Hematopoietic multipotent progenitor cell treated with erythropoietin and hydrocortisone succinate and interleukin-3 and kit ligand, for 17 days (in vitro differentiated cells): Measurements from ENCODE around the gene SMAD6.
"Not testable (repeated sequence)": the region's sequence is repeated elsewhere in the genome, so short reads cannot be mapped to it uniquely, and the experiment has no call there.

Experiments used
- DNase-seq: peaks from one replicate; pipeline ENCODE4 v3.0.0-alpha.2; 2015; ENCODE audit warnings: low spot score

Gene SMAD6

DNA sequence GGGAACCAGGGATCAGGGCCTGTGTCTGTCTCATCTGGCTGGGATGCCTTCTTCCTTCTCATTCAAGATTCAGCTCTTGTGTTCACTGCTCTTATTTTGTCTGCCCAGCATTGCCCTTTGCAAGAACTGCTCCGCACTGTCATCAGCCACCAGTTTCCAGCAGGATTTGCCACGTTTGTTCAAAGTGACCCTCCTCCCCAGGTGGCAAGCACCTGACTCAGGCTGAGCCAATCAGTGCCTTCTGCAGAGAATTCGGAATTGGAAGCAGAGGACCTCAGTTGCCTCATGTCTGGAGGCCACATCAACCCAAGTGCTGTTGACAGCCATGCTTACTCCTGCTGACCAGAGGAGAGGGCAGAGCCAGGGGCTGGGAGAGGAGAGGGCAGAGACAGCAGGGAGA is 124.5 kb downstream of the SMAD6 start:
- DNase-seq = no peak

DNA sequence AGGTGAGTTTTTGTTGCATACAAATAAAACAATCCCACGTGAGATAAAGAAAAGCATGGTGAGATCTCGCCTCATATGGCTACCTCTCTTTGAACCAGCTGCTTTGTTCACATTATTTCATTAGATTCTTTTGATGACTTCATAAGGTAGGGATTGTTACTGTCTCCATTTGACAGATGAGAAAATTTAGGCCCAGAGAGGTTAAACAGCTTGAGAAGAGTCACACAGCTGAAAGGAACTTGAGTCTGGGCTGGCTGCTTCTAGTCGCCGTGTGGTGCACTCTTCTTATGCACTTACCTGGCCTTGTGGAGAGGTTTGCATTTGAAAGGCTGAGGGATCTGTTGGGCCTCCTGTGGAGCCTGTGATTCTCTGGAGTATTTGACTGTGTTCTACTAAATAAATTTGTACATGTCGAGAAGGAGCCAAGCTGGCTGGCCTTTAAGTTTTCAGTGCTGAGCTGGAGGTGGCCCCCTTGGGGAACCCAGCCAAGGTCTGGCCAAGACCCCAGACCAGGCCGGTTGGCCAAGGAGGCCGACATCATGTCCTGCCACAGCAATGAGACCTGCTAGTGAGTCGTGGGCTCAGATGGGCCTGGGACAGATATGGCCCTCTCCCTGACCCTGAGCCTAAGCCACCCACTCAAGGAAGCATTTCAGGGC is 125.1 kb downstream of the SMAD6 start:
- DNase-seq = no peak

- no peak for DNase-seq
Measured at GRCh38 chr15:66827698-66828055, 125.6 kb downstream of the SMAD6 start.

DNA sequence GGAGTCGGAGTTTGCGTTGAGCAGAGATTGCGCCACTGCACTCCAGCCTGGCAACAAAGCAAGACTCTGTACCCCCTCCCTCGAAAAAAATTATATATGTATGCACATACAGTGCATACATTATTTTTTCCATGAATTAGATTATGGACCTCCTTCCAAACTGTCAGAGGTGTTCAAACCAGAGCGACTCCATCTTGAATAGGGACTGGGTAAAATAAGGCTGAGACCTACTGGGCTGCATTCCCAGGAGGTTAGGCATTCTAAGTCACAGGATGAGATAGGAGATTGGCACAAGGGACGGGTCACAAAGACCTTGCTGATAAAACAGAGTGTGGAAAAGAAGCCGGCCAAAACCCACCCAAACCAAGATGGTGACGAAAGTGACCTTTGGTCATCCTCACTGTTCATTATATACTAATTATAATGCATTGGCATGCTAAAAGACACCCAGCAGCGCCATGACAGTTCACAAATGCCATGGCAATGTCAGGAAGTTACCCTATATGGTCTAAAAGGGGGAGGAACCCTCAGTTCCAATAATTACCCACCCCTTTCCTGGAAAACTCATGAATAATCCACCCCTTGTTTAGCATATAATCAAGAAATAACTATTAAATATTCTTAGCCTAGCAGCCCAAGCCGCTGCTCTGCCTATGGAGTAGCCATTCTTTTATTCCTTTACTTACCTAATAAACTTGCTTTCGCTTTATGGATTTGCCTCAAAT is 126.9 kb downstream of the SMAD6 start:
- not testable (repeated sequence) for DNase-seq

GRCh38 chr15:66829551-66830121 is 127.6 kb downstream of the SMAD6 start:
- DNase-seq = no peak

- no peak for DNase-seq
Measured at GRCh38 chr15:66830358-66830757, 128.3 kb downstream of the SMAD6 start.

GRCh38 chr15:66830823-66831222 is 128.8 kb downstream of the SMAD6 start:
- no peak for DNase-seq

DNA sequence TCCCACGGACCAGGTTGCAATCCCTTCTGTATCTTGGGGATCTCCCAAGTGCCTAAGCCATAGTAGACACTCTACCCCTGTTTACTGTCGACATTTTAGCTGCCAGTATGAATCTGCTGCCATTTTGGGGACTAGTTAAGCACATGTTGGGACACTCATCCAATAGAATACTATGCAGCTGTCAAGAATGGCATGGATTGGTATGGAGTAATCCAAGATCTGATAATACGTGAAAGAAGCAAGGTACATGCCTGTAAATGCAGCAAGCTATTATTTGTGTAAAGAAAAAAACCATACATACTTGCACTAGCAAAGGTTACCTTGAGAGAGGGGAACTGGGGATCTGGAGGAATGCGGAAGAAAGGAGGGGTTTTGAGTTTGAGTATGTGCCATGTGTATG is 129.3 kb downstream of the SMAD6 start:
- DNase-seq = no peak

DNA sequence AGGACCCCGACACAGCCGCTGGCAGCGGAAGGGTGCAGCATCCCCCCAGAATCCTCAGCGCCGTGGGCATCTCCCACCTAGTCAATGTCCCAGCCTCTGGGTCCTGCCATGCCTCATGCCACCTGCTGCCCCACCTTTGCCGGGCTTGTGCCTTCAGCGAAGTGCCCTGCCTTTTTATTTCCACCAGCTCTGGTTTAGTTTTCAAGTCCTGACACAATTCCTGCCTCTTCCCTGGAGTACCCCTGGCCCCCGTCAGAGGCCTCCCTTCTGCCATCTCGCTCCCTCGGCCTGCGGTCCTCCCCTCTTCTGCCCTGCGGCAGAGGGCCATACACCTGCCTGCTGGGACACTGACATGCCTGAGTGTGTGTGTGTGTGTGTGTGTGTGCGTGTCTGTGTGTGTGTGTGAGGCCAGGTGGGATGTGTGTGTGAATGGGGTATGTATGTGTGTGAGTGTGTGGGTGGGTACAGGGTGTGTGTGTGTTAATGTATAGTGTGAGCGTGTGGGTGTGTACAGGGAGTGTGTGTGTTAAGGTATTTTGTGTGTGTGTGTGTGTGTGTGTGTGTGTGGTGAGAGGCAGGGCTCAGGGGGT is 129.9 kb downstream of the SMAD6 start:
- no peak for DNase-seq
